ENCODE results near the gene CNPY3. TPM values are rescaled to one million over a fixed set of nuclear protein-coding genes. Genes with fewer than 3 reads are reported as not detected.

Gene CNPY3
- total RNA-seq, 1 experiment from 2014 or later, result 40.1 TPM

DNA sequence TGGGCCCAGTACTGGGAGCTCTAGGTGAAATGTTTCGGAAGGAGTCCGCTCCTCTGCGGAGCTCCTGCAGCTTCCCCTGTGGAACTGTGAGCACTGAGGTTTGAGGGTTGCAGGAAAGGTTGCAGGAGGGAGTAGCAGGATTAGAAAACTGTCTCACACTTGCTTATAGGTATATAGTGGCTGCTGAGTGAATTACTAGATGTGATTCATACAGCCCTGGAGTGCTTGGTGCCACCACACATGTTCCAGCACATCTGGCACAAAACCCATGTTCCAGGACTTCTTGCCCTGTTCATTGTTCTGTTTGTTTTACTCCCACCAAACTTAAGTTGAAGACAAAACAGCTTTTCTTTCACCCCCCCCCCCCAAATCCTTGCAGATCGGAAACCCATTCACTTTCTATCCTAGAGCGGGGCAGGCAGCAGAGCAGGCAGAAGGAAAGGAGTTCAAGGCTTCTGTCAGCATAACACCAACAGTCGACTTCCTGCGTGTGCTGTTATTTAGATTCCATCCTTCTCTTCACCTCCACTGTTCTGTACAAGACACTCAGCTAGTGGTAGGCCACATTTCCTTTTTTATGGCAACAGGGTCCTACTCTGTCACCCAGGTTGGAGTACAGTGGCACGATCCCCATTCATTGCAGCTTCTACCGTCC, 50.4 kb downstream of the CNPY3 start:
- peak; percentile 48 for DNase-seq (ENCODE audit: low read depth)

GRCh38 chr6:42981836-42982235, 52.6 kb downstream of the CNPY3 start:
- DNase-seq (ENCODE audit: low read depth), result no peak

GRCh38 chr6:42984001-42984923, 55.0 kb downstream of the CNPY3 start, which contains the start of gene PPP2R5D:
Gene PPP2R5D, plus strand, starts transcription at chr6:42984570. Its CDS starts 108 bp downstream, at chr6:42984678.
- peak; percentile 99 for DNase-seq (ENCODE audit: low read depth)

GRCh38 chr6:42984924-42985475, 55.7 kb downstream of the CNPY3 start:
- peak; percentile 21 for DNase-seq (ENCODE audit: low read depth)

DNA sequence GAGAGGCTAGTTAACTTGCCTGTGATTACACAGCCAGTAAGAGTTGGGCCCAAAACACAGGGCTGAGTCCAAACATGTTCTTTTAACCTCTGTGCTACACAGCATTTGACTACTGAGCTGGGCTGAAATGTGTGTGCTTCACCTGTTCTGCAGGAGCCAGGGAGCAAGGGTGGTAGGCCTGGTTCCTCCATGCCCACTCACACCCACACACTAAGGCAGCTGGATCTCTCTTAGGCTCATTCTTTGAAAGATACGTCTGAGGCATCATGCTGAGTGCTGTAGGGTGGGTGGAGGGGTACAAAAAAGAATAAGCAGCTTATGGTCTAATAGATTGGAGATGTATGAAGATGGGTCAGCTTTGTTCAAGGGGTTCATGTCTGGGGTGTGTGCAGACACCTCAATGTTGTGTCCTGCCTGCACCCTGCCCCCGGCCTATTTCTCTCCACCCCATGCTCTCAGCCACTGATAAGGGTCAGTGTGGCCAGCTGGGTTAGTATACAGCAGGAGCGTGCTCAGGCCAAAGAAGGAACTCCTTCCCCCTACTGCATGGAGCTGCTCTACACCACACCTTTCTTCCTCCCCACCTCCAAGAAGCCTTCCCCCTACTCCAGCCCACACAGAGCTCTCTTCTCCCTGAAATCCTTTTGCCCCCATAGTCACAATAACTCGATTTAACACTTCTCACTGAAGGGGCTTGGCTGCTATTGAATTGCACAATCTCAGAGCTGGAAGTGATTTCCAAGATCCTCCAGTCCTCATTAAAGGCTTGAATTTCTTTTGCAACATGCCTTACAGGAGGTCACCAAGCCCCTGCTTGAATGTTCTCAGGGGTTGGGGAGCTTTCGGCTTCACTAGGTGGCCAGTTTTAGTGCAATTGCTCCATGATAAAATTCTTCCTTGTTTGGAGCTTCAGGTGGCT, 58.5 kb downstream of the CNPY3 start:
- DNase-seq (ENCODE audit: low read depth), result no peak

DNA sequence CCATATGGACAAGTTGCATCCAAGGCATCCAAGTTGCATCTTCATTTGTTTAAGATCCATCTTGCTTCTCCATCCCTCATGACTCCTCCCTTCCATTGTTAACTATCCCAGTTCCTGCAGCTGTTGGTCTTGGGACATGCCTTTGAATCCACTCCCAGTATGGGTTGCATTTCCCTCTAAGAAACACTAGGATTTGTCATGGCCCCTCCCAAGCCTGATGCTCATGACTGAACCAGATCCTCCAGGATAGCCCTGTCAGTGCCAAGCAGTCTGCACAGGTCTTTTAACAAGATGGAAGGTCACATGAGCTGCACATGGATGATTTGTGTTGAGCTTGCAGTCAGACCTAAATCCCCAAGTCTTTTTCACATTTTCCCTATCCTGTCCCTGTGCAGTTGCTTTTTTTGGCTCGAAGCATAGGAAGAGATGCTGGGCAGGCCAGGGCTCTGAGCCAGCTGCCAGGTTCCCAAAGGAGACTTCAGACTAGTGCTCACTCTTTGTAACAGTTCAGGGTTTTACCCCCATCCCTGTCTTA, 59.3 kb downstream of the CNPY3 start:
- DNase-seq (ENCODE audit: low read depth), result peak; percentile 91

Other genes starting within 250 kb of the CNPY3 start
- gene PRPH2, start 206.9 kb upstream of the CNPY3 start, total RNA-seq (2014; rRNA removed), result 2.1 and 2.6 TPM in 2 replicates
- 42.8 and 48.3 TPM in 2 replicates for gene TBCC, start 183.4 kb upstream of the CNPY3 start, total RNA-seq (2014; rRNA removed)
- 4.5 and 6.1 TPM in 2 replicates for gene BICRAL, start 147.4 kb upstream of the CNPY3 start, total RNA-seq (2014; rRNA removed)
- gene RPL7L1, start 49.9 kb upstream of the CNPY3 start, total RNA-seq (2014; rRNA removed), result 126 and 152 TPM in 2 replicates
- not detected in 2 replicates for gene PTCRA, start 13.4 kb upstream of the CNPY3 start, total RNA-seq (2014; rRNA removed)
- not detected in 2 replicates for gene GNMT, start 31.3 kb downstream of the CNPY3 start, total RNA-seq (2014; rRNA removed)
- 20.8 and 22.3 TPM in 2 replicates for gene PEX6, start 49.7 kb downstream of the CNPY3 start, total RNA-seq (2014; rRNA removed)
- 61.3 and 61.7 TPM in 2 replicates for gene PPP2R5D, start 55.1 kb downstream of the CNPY3 start, total RNA-seq (2014; rRNA removed)
- 116 and 119 TPM in 2 replicates for gene MEA1, start 84.5 kb downstream of the CNPY3 start, total RNA-seq (2014; rRNA removed)
- 47.1 and 50.4 TPM in 2 replicates for gene KLHDC3, start 84.8 kb downstream of the CNPY3 start, total RNA-seq (2014; rRNA removed)
- gene RRP36, start 92.1 kb downstream of the CNPY3 start, total RNA-seq (2014; rRNA removed), result 128 and 133 TPM in 2 replicates
- gene CUL7, start 124.4 kb downstream of the CNPY3 start, total RNA-seq (2014; rRNA removed), result 38.6 and 42.4 TPM in 2 replicates
- 11.5 and 19.4 TPM in 2 replicates for gene MRPL2, start 130.0 kb downstream of the CNPY3 start, total RNA-seq (2014; rRNA removed)
- gene KLC4, start 130.2 kb downstream of the CNPY3 start, total RNA-seq (2014; rRNA removed), result 10.6 and 11.2 TPM in 2 replicates
- 52.3 and 52.8 TPM in 2 replicates for gene PTK7, start 146.8 kb downstream of the CNPY3 start, total RNA-seq (2014; rRNA removed)
- 29.5 and 36.5 TPM in 2 replicates for gene SRF, start 241.8 kb downstream of the CNPY3 start, total RNA-seq (2014; rRNA removed)